ENCODE data around the gene LYRM4. TPM values are rescaled to one million over a fixed set of nuclear protein-coding genes. Genes with fewer than 3 reads are reported as not detected.

Gene LYRM4
- total RNA-seq, 1 donor from 2014 or later: 22.4 TPM

- no peak overlapping the region for H3K27ac ChIP-seq
- intact Hi-C loops (cut with DNase I): no loop called here
- DNase-seq: no peak
- H3K27me3 ChIP-seq (ENCODE audit: low read depth): no peaks in the 10 kb centered on the region
- H3K4me1 ChIP-seq: no peaks in the 10 kb centered on the region
- TF ChIP-seq CTCF (IDR thresholded peaks at IDR 0.05): no peak
- no peak overlapping the region for H3K4me3 ChIP-seq
- H3K9me3 ChIP-seq: no peaks in the 10 kb centered on the region
- ATAC-seq: no peak
- no peaks in the 10 kb centered on the region for H3K36me3 ChIP-seq
Measured at GRCh38 chr6:5136851-5137250, 123.9 kb downstream of the LYRM4 start.

GRCh38 chr6:5135788-5136376, 124.9 kb downstream of the LYRM4 start:
- Histone ChIP-seq H3K9me3 (no peaks in the 10 kb centered on the region), H3K4me3 (no peak overlapping the region), H3K27ac (no peak overlapping the region), H3K36me3 (no peaks in the 10 kb centered on the region), H3K27me3 (ENCODE audit: low read depth) (no peaks in the 10 kb centered on the region), H3K4me1 (no peaks in the 10 kb centered on the region)
- peak in 1 of 2 donors; percentile 54 for ATAC-seq
- DNase-seq: no peak
- TF ChIP-seq CTCF (IDR thresholded peaks at IDR 0.05): peak; percentile 81
- intact Hi-C loops (cut with DNase I): no loop called here

GRCh38 chr6:5133943-5134342, 126.8 kb downstream of the LYRM4 start:
- ATAC-seq: no peak
- no peaks in the 10 kb centered on the region for H3K27me3 ChIP-seq (ENCODE audit: low read depth)
- no peak for TF ChIP-seq CTCF (IDR thresholded peaks at IDR 0.05)
- H3K9me3 ChIP-seq: no peaks in the 10 kb centered on the region
- intact Hi-C loops (cut with DNase I): no loop called here
- no peak overlapping the region for H3K27ac ChIP-seq
- DNase-seq: no peak
- H3K4me3 ChIP-seq: no peak overlapping the region
- H3K4me1 ChIP-seq: no peaks in the 10 kb centered on the region
- H3K36me3 ChIP-seq: no peaks in the 10 kb centered on the region

GRCh38 chr6:5132731-5133130, 128.0 kb downstream of the LYRM4 start:
- DNase-seq: peak; percentile 60
- intact Hi-C loops (cut with DNase I): no loop called here

GRCh38 chr6:5130135-5130866, 130.4 kb downstream of the LYRM4 start:
- H3K27ac ChIP-seq: no peak overlapping the region
- no peak overlapping the region for H3K4me3 ChIP-seq
- DNase-seq (no peak), ATAC-seq (no peak)
- no peaks in the 10 kb centered on the region for H3K27me3 ChIP-seq (ENCODE audit: low read depth)
- H3K36me3 ChIP-seq: no peaks in the 10 kb centered on the region
- no peak for TF ChIP-seq CTCF (IDR thresholded peaks at IDR 0.05)
- H3K4me1 ChIP-seq: no peaks in the 10 kb centered on the region
- intact Hi-C loops (cut with DNase I): no loop called here
- no peaks in the 10 kb centered on the region for H3K9me3 ChIP-seq

More at GRCh38 chr6:5132731-5133130, 128.0 kb downstream of the LYRM4 start:
- peak; percentile 79 to 84 for ATAC-seq
- peak overlapping the region; percentile 56 for H3K27ac ChIP-seq
- H3K9me3 ChIP-seq: no peaks in the 10 kb centered on the region
- no peaks in the 10 kb centered on the region for H3K4me1 ChIP-seq
- no peak for TF ChIP-seq CTCF (IDR thresholded peaks at IDR 0.05)
- H3K4me3 ChIP-seq: peak overlapping the region; percentile 30
- H3K36me3 ChIP-seq: no peaks in the 10 kb centered on the region
- H3K27me3 ChIP-seq (ENCODE audit: low read depth): no peaks in the 10 kb centered on the region
